Stomach (tissue), 9 donors: Measurements from ENCODE around the gene XRCC5. TPM values are rescaled to one million over a fixed set of nuclear protein-coding genes. Genes with fewer than 3 reads are reported as not detected.

Source experiments
- DNase-seq, 2 donors: peaks; one replicate each; pipeline versions ENCODE4 v3.0.0 to v3.0.0-alpha.2; 2013 to 2019
- H3K27ac ChIP-seq, 5 donors: fragments of 200-600 bp in 4 of 5; sonication (generic) in 4 of 5; one replicate each; pipeline ENCODE4 v1.5.1; 2013 to 2019; ENCODE audit warnings: mild to moderate bottlenecking in 1 of 5, moderate library complexity in 1 of 5
- H3K27me3 ChIP-seq, 3 donors: fragments of 200-600 bp; sonication (generic); one replicate each; pipeline ENCODE4 v1.5.1; 2017 to 2019; ENCODE audit warnings: mixed run types in 1 of 3
- H3K36me3 ChIP-seq, 4 donors: fragments of 200-600 bp; sonication (generic); 1 replicate in 3 of 4; 2 replicates in 1 of 4; pipeline ENCODE4 v1.5.1; 2016 to 2019
- H3K4me1 ChIP-seq, 4 donors: fragments of 200-600 bp; sonication (generic); one replicate each; pipeline ENCODE4 v1.5.1; 2016 to 2019
- H3K4me3 ChIP-seq, 4 donors: fragments of 200-600 bp; sonication (generic) in 3 of 4; one replicate each; pipeline ENCODE4 v1.5.1; 2016 to 2019; ENCODE audit warnings: mild to moderate bottlenecking in 1 of 4
- H3K9me3 ChIP-seq, 4 donors: fragments of 200-600 bp; sonication (generic); one replicate each; pipeline ENCODE4 v1.5.1; 2016 to 2019
- EP300 ChIP-seq: sonication (generic); formaldehyde crosslinking; IDR thresholded peaks from one replicate; pipeline ENCODE4 v1.6.1; 2017; ENCODE audit warnings: antibody characterized with exemption
- POLR2A ChIP-seq, 4 donors: fragments of 450-650 bp; IDR thresholded peaks; one replicate each; pipeline ENCODE4 v1.6.1; 2016; ENCODE audit warnings: antibody characterized with exemption in 4 of 4, control low read depth in 2 of 4, mild to moderate bottlenecking in 1 of 4, moderate library complexity in 1 of 4
- POLR2AphosphoS5 ChIP-seq, 3 donors: sonication (generic); formaldehyde crosslinking; IDR thresholded peaks; one replicate each; pipeline ENCODE4 v1.6.1; 2016; ENCODE audit warnings: antibody characterized with exemption in 3 of 3
- WGBS, 5 donors: extraction: QIAGEN DNeasy Blood & Tissue Kit in 3 of 5; methylation state at CpG; one replicate each; pipeline versions ENCODE4 v1.1.5 to v1.1.7; 2013 to 2018; 5-methylcytosine and 5-hydroxymethylcytosine counted together
- intact Hi-C: fragments of 100-400 bp; cut with DNase I; formaldehyde crosslinking; loops from one replicate; pipeline ENCODE4 v1.15.1; 2023; ENCODE audit warnings: low total_unique reads
- polyA plus RNA-seq, 3 donors: library from polyadenylated mRNA; stranded (reverse); fragments of 200-250 nt; gene quantifications; one replicate each; pipeline ENCODE4 v1.2.3, GENCODE V29; 2013
- total RNA-seq, 5 donors: library from RNA; depleted of rRNA; stranded (reverse); fragments of >200 nt; gene quantifications; one replicate each; pipeline versions ENCODE4 v1.1.0 to v1.2.3, GENCODE V29; 2014 to 2016
- TF ChIP-seq, protein P1 (sequence below), 7 experiments: fragments of 450-650 bp in 4 of 7; fragments of 200-600 bp in 3 of 7; sonication (generic) in 3 of 7; IDR thresholded peaks; one replicate each; pipeline ENCODE4 v1.5.1; 2016 to 2019; ENCODE audit warnings: antibody characterized with exemption in 7 of 7, control low read depth in 2 of 7, mild to moderate bottlenecking in 1 of 7
- donor health status: healthy with polysubstance abuse.
- donor health status: Bipolar disorder and iron deficiency.
- donor health status: healthy.

The XRCC5 gene
- total and polyA plus RNA-seq, 8 donors = 70.2 to 302 (median 92.9) TPM

DNA sequence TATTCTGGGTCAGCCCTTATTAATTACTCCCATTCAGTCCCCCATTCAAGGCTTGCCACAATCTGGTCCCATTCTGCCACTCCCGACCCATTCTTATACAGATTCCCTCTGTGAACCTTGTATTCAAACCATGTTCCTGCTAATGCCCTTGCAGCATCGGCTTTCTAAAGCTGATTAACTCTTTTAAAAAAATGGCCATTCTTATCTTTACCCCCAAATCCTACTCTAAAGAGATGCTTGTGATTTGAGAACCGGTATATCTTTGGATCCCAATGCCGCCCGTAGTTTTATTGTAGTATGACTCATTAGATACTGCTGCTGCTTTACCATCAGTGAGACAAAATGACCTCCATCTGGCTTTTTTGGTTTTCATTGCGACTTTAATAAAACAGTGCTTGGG is 72.2 kb downstream of the XRCC5 start:
- 89 to 95% (median 94%) methylated on average over 6 of the region's 6 CpGs for WGBS, 5 donors
- intact Hi-C loops = no loop called here

DNA sequence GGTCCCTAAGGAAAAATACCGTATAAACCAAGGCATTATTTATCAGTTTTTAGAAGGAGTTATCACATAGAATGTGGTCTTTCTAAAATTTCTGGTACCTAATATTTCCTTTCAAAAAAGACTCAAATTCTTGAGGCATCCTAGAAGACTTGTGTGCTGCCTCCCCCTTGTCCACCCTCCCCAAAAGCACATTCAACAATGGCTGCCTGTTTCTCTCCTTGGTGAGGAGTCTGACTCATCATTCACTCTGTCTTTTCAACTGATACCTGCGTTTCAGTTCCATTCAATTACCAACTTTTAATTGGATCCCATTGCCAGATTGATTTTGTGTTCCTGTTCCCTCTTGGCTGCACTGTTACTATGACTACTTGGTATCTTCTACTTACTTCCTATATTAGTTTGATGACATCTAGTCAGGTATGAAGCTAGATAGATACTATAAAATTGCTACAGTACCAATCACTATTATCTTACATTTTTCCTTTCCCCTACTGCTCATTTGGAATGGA is 72.9 kb downstream of the XRCC5 start:
- Histone ChIP-seq H3K27ac (no peak overlapping the region), H3K27me3 (no peaks in the 10 kb centered on the region), H3K4me3 (no peak overlapping the region), H3K9me3 (no peaks in the 10 kb centered on the region), H3K36me3 (peaks cover 25 to 66% (median 55%) of the 10 kb centered on the region in 4 donors), H3K4me1 (peaks cover 0 to 43% (median 10%) of the 10 kb centered on the region in 4 donors)
- TF ChIP-seq, protein P1, sequence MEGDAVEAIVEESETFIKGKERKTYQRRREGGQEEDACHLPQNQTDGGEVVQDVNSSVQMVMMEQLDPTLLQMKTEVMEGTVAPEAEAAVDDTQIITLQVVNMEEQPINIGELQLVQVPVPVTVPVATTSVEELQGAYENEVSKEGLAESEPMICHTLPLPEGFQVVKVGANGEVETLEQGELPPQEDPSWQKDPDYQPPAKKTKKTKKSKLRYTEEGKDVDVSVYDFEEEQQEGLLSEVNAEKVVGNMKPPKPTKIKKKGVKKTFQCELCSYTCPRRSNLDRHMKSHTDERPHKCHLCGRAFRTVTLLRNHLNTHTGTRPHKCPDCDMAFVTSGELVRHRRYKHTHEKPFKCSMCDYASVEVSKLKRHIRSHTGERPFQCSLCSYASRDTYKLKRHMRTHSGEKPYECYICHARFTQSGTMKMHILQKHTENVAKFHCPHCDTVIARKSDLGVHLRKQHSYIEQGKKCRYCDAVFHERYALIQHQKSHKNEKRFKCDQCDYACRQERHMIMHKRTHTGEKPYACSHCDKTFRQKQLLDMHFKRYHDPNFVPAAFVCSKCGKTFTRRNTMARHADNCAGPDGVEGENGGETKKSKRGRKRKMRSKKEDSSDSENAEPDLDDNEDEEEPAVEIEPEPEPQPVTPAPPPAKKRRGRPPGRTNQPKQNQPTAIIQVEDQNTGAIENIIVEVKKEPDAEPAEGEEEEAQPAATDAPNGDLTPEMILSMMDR (IDR thresholded peaks at IDR 0.05) = no peak
- no peak for TF ChIP-seq POLR2A (IDR thresholded peaks at IDR 0.05)
- TF ChIP-seq EP300 = no peak
- TF ChIP-seq POLR2AphosphoS5 (IDR thresholded peaks at IDR 0.05) = no peak
- intact Hi-C loops = no loop called here
- no peak for DNase-seq
- WGBS, 5 donors = 70 to 81% (median 74%) methylated on average over 2 of the region's 2 CpGs

More for the DNA sequence above, 72.2 kb downstream of the XRCC5 start:
- H3K9me3 ChIP-seq = no peaks in the 10 kb centered on the region
- H3K27ac ChIP-seq = no peak overlapping the region
- H3K4me1 ChIP-seq = peaks cover 0 to 39% (median 6%) of the 10 kb centered on the region in 4 donors
- no peak overlapping the region for H3K4me3 ChIP-seq
- H3K36me3 ChIP-seq = peaks cover 25 to 66% (median 55%) of the 10 kb centered on the region in 4 donors
- DNase-seq = no peak
- no peaks in the 10 kb centered on the region for H3K27me3 ChIP-seq
- TF ChIP-seq, protein P1 (IDR thresholded peaks at IDR 0.05) = no peak
- TF ChIP-seq EP300 = no peak

DNA sequence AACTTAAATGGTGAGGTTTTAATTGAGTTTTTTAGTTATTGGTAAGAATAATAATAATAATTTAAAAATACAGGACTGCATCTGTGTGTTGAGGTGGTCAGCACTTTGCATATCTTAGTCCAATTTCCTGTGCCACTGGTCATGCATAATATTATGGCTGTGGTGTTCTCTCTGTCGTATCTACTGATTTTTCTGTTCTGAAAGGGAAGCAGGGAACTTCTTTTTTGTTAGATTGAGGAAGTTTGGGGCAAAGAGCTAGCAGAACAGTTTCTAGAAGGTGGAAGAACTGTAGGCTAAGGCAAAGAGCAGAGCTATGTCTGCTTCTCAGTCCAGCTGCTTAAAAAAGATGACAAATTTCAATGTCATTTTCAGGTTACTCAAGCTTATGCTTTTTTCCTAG is 74.3 kb downstream of the XRCC5 start:
- no peak for DNase-seq
- H3K9me3 ChIP-seq = no peaks in the 10 kb centered on the region
- no peak overlapping the region for H3K27ac ChIP-seq
- H3K4me3 ChIP-seq = no peak overlapping the region
- WGBS, 5 donors = 65 to 89% (median 81%) methylated on average over 1 of the region's 1 CpG
- intact Hi-C loops = no loop called here
- TF ChIP-seq EP300 (no peak), POLR2AphosphoS5 (IDR thresholded peaks at IDR 0.05) (no peak), POLR2A (IDR thresholded peaks at IDR 0.05) (no peak)
- no peaks in the 10 kb centered on the region for H3K27me3 ChIP-seq
- peaks cover 22 to 58% (median 49%) of the 10 kb centered on the region in 4 donors for H3K36me3 ChIP-seq
- peaks cover 8 to 47% (median 21%) of the 10 kb centered on the region in 4 donors for H3K4me1 ChIP-seq

DNA sequence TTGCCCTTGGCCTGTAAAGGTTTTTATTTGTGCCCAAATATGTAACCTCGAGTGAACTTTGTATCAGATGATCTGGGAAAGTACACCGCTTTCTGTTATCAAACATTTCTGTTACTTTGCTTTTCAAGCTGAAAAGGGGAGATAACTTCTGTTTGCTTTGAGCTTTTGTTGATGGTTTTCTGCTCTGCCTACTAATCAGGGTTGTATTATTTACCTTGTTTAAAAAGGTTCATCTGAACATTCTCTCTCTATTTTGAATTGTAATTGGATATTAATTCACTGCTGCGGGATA is 79.4 kb downstream of the XRCC5 start:
- no peak overlapping the region for H3K4me3 ChIP-seq
- H3K4me1 ChIP-seq = peaks cover 9 to 51% (median 30%) of the 10 kb centered on the region in 4 donors
- TF ChIP-seq, protein P1 (IDR thresholded peaks at IDR 0.05) = no peak
- TF ChIP-seq POLR2AphosphoS5 (IDR thresholded peaks at IDR 0.05) (no peak), EP300 (no peak), POLR2A (IDR thresholded peaks at IDR 0.05) (no peak)
- peaks cover 6 to 46% (median 44%) of the 10 kb centered on the region in 4 donors for H3K36me3 ChIP-seq
- intact Hi-C loops = no loop called here
- H3K27me3 ChIP-seq = no peaks in the 10 kb centered on the region
- H3K9me3 ChIP-seq = no peaks in the 10 kb centered on the region
- 29 to 46% (median 37%) methylated on average over 3 of the region's 3 CpGs for WGBS, 5 donors
- DNase-seq = no peak
- H3K27ac ChIP-seq = peak overlapping the region in 1 of 5 donors; percentile 14

DNA sequence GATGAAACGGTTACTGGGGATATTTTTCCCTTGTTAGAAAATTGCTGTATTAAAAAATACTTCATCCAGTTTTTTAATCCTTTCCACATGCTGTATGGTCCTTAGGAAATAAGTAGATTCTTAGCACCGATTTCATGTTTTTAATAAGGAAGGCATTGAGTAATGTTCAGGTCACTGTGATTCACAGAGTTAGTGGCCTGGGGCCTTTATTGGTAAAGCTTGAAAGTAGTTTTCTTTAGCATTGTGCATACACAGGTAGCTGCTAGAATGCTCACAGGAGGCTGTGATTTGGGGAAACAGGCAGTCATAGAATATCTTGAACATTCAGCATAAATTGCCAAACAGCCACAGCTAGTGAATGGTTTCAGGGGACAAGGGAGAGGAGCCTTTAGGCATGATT is 79.8 kb downstream of the XRCC5 start:
- no peak for DNase-seq
- WGBS, 5 donors = 32 to 61% (median 41%) methylated on average over 2 of the region's 2 CpGs
- peaks cover 11 to 50% (median 47%) of the 10 kb centered on the region in 4 donors for H3K36me3 ChIP-seq
- intact Hi-C loops = no loop called here
- no peaks in the 10 kb centered on the region for H3K9me3 ChIP-seq
- H3K4me1 ChIP-seq = peaks cover 9 to 48% (median 30%) of the 10 kb centered on the region in 4 donors
- peak overlapping the region in 2 of 5 donors; percentile 9 to 14 for H3K27ac ChIP-seq
- H3K27me3 ChIP-seq = no peaks in the 10 kb centered on the region
- TF ChIP-seq POLR2A (IDR thresholded peaks at IDR 0.05) = no peak
- no peak for TF ChIP-seq EP300
- TF ChIP-seq POLR2AphosphoS5 (IDR thresholded peaks at IDR 0.05) = no peak
- TF ChIP-seq, protein P1 (IDR thresholded peaks at IDR 0.05) = no peak
- no peak overlapping the region for H3K4me3 ChIP-seq
